Measurements from ENCODE around the gene MYL5. TPM values are rescaled to one million over a fixed set of nuclear protein-coding genes. Genes with fewer than 3 reads are reported as not detected.
"Not testable (repeated sequence)": the region's sequence is repeated elsewhere in the genome, so short reads cannot be mapped to it uniquely, and the experiment has no call there.

The MYL5 gene
- total and polyA plus RNA-seq, 8 donors, result 4.0 to 29.3 (median 5.7) TPM

DNA sequence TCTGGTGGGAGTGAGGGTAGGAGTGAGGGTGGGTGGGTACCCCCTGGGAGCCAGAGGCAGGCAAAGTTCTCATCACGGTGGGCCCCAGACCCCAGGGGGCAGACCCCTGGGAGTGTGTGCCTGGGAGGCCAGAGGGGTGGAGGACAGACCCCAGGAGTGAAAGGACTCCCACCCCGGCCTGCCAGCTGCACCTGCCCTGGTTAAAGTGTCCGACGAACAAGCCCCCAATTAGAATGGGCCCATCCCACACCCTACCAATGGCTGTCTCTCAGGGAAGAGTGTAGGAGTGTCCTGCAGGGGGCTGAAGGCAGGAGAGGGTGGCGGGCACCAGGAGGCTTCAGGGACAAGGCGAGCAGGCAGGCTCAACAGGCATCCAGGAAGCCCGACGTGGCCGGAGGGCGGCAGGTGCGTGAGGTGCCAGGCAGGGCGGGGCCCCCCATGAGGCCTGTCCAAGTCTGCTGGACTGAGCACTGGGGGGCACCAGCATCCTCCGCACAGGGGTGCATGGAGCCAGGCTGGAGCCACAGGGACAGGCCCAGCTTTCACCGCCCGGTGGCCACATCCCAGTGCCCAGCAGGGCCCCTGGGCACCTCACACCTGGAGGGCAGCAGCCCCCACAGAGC lies 40.3 kb upstream of the MYL5 start:
- intact Hi-C loops (cut with DNase I), result no loop called here
- Histone ChIP-seq H3K4me3 (no peak overlapping the region), H3K9me3 (no peaks in the 10 kb centered on the region), H3K4me1 (no peaks in the 10 kb centered on the region), H3K27me3 (no peaks in the 10 kb centered on the region), H3K27ac (no peak overlapping the region), H3K36me3 (no peaks in the 10 kb centered on the region)
- no peak for ATAC-seq
- 55 to 61% methylated on average over 14 to 15 of the region's 15 CpGs for WGBS, 2 donors
- DNase-seq, result no peak
- no peak for FAIRE-seq
- TF ChIP-seq, protein P1, sequence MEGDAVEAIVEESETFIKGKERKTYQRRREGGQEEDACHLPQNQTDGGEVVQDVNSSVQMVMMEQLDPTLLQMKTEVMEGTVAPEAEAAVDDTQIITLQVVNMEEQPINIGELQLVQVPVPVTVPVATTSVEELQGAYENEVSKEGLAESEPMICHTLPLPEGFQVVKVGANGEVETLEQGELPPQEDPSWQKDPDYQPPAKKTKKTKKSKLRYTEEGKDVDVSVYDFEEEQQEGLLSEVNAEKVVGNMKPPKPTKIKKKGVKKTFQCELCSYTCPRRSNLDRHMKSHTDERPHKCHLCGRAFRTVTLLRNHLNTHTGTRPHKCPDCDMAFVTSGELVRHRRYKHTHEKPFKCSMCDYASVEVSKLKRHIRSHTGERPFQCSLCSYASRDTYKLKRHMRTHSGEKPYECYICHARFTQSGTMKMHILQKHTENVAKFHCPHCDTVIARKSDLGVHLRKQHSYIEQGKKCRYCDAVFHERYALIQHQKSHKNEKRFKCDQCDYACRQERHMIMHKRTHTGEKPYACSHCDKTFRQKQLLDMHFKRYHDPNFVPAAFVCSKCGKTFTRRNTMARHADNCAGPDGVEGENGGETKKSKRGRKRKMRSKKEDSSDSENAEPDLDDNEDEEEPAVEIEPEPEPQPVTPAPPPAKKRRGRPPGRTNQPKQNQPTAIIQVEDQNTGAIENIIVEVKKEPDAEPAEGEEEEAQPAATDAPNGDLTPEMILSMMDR (IDR thresholded peaks at IDR 0.05), result no peak

DNA sequence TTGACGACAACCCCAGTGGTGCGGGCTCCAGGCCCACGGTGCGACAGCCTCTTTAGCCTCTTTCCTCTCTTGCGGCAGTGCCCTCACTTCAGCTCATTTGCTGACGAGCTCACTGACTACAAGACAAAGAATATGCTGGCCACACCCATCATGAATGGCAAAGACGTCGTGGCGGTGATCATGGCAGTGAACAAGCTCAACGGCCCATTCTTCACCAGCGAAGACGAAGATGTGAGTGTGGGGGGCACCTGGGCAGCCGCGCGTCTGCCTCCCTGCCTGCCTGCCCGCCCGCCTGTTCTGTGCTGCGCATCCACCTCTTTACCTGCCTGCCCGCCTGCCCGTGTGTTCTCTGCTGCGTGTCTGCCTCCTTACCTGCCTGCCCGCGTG lies 39.8 kb upstream of the MYL5 start:
- 62 to 64% methylated on average over 19 to 23 of the region's 23 CpGs for WGBS, 2 donors
- Histone ChIP-seq H3K27ac (no peak overlapping the region), H3K4me3 (no peak overlapping the region), H3K27me3 (no peaks in the 10 kb centered on the region), H3K9me3 (no peaks in the 10 kb centered on the region), H3K4me1 (no peaks in the 10 kb centered on the region), H3K36me3 (no peaks in the 10 kb centered on the region)
- FAIRE-seq (no peak), DNase-seq (no peak), ATAC-seq (no peak)
- intact Hi-C loops (cut with DNase I), result no loop called here
- TF ChIP-seq, protein P1 (IDR thresholded peaks at IDR 0.05), result no peak

DNA sequence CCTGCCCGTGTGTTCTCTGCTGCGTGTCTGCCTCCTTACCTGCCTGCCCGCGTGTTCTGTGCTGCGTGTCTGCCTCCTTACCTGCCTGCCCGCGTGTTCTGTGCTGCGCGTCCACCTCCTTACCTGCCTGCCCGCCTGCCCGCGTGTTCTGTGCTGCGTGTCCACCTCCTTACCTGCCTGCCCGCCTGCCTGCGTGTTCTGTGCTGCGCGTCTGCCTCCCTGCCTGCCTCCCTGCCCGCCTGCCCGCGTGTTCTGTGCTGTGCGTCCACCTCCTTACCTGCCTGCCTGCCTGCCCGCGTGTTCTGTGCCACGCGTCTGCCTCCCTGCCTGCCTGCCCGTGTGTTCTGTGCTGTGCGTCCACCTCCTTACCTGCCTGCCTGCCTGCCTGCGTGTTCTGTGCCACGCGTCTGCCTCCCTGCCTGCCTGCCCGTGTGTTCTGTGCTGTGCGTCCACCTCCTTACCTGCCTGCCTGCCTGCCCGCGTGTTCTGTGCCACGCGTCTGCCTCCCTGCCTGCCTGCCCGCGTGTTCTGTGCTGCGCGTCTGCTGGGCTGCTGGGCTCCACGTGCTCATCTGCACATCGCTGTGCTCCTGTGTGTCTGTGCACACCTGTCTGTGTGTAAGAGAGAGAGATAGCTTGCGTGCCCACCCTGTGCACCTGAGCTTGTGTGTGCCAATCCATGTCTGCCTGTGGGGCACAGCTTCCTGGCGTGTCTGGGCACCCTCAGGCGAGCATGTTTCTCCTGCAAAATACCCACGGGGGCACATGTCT lies 39.1 kb upstream of the MYL5 start:
- FAIRE-seq; H3K36me3 ChIP-seq; intact Hi-C loops (cut with DNase I); H3K27ac ChIP-seq; H3K9me3 ChIP-seq; H3K27me3 ChIP-seq; ATAC-seq; H3K4me3 ChIP-seq; H3K4me1 ChIP-seq: not testable (repeated sequence)
- peak in 1 of 6 donors; percentile 39 for DNase-seq
- 74 to 83% methylated on average over 43 to 46 of the region's 46 CpGs for whole genome bisulfite sequencing, 2 donors

GRCh38 chr4:635851-636627 lies 38.3 kb upstream of the MYL5 start:
- H3K9me3 ChIP-seq, result no peaks in the 10 kb centered on the region
- no peak overlapping the region for H3K27ac ChIP-seq
- FAIRE-seq (no peak), ATAC-seq (no peak), DNase-seq (peak in 1 of 6 donors; percentile 39)
- WGBS, 2 donors, result 59 to 73% methylated on average over 22 of the region's 22 CpGs
- intact Hi-C loops (cut with DNase I), result no loop called here
- TF ChIP-seq, protein P1 (IDR thresholded peaks at IDR 0.05), result no peak
- H3K27me3 ChIP-seq, result no peaks in the 10 kb centered on the region
- H3K36me3 ChIP-seq, result no peaks in the 10 kb centered on the region
- no peak overlapping the region for H3K4me3 ChIP-seq
- no peaks in the 10 kb centered on the region for H3K4me1 ChIP-seq

- H3K9me3 ChIP-seq, result no peaks in the 10 kb centered on the region
- H3K4me1 ChIP-seq, result no peaks in the 10 kb centered on the region
- no peaks in the 10 kb centered on the region for H3K27me3 ChIP-seq
- no peak for DNase-seq
- no peak overlapping the region for H3K4me3 ChIP-seq
- H3K36me3 ChIP-seq, result no peaks in the 10 kb centered on the region
- intact Hi-C loops (cut with DNase I), result no loop called here
- TF ChIP-seq, protein P1 (IDR thresholded peaks at IDR 0.05), result no peak
- ATAC-seq, result no peak
- 39 to 47% methylated on average over 13 of the region's 13 CpGs for WGBS, 2 donors
- H3K27ac ChIP-seq, result no peak overlapping the region
- FAIRE-seq, result no peak
These were observed 37.6 kb upstream of the MYL5 start for GRCh38 chr4:636628-637159.
